COR-L47 (cell line): Measurements from ENCODE around the gene ITGA4.
A peak's percentile ranks its signal among the peaks of the same experiment; 100 is the strongest.

Source experiments
- DNase-seq: peaks from one replicate; lab custom pipeline; 2025; lab: John Stamatoyannopoulos, UW

Gene ITGA4

GRCh38 chr2:181575024-181575649 lies 118.0 kb downstream of the ITGA4 start:
- DNase-seq: peak; percentile 29

GRCh38 chr2:181575650-181576025 lies 118.5 kb downstream of the ITGA4 start:
- peak; percentile 3 for DNase-seq

GRCh38 chr2:181576431-181576830 lies 119.2 kb downstream of the ITGA4 start:
- DNase-seq: no peak

- no peak for DNase-seq
These were observed 121.6 kb downstream of the ITGA4 start for GRCh38 chr2:181578829-181579228.

GRCh38 chr2:181581534-181581933 lies 124.3 kb downstream of the ITGA4 start:
- DNase-seq: no peak

GRCh38 chr2:181585732-181586131 lies 128.5 kb downstream of the ITGA4 start:
- no peak for DNase-seq
